IMR-90 (cell line): ENCODE data around the gene ZNF814.

ENCODE experiments used
- CEBPB ChIP-seq: IDR thresholded peaks from 2 replicates; pipeline ENCODE4 v1.6.1; 2012; ENCODE audit warnings: low read depth, low read length, improper control_type of control experiment
- CHD1 ChIP-seq: IDR thresholded peaks from 2 replicates; pipeline ENCODE4 v1.6.1; 2012; ENCODE audit warnings: low read depth, low read length, improper control_type of control experiment
- CTCF ChIP-seq: conservative IDR thresholded peaks from 2 replicates; pipeline ENCODE4 v1.5.1; 2012; ENCODE audit warnings: mild to moderate bottlenecking, low read depth, low read length, improper control_type of control experiment
- ELK1 ChIP-seq: fragments of 150-350 bp; IDR thresholded peaks from 2 replicates; pipeline ENCODE4 v1.6.1; 2016; ENCODE audit warnings: low read depth, mild to moderate bottlenecking, low read length, moderate library complexity, borderline replicate concordance
- FOS ChIP-seq: fragments of 150-350 bp; IDR thresholded peaks from 2 replicates; pipeline ENCODE4 v1.6.1; 2016; ENCODE audit warnings: low read depth, low read length
- MAFK ChIP-seq: IDR thresholded peaks from 2 replicates; pipeline ENCODE4 v1.6.1; 2012; ENCODE audit warnings: low read depth, low read length, improper control_type of control experiment
- MAZ ChIP-seq: IDR thresholded peaks from 2 replicates; pipeline ENCODE4 v1.6.1; 2012; ENCODE audit warnings: low read depth, mild to moderate bottlenecking, low read length, improper control_type of control experiment, moderate library complexity, borderline replicate concordance
- MXI1 ChIP-seq: IDR thresholded peaks from 2 replicates; pipeline ENCODE4 v1.6.1; 2012; ENCODE audit warnings: low read depth, mild to moderate bottlenecking, low read length, moderate library complexity, borderline replicate concordance
- NFE2L2 ChIP-seq: fragments of 150-350 bp; IDR thresholded peaks from 2 replicates; pipeline ENCODE4 v1.6.1; 2016; ENCODE audit warnings: low read depth, mild to moderate bottlenecking, low read length
- POLR2A ChIP-seq: IDR thresholded peaks from 2 replicates; pipeline ENCODE4 v1.6.1; 2012; ENCODE audit warnings: mild to moderate bottlenecking, low read depth, low read length
- RAD21 ChIP-seq: IDR thresholded peaks from 2 replicates; pipeline ENCODE4 v1.6.1; 2012; ENCODE audit warnings: low read length, improper control_type of control experiment
- RCOR1 ChIP-seq: IDR thresholded peaks from 2 replicates; pipeline ENCODE4 v1.6.1; 2012; ENCODE audit warnings: mild to moderate bottlenecking, low read length, improper control_type of control experiment; ENCODE audit not compliant: insufficient replicate concordance
- SMC3 ChIP-seq: fragments of 150-350 bp; IDR thresholded peaks from 2 replicates; pipeline ENCODE4 v1.6.1; 2016; ENCODE audit warnings: low read depth, mild to moderate bottlenecking, antibody characterized with exemption, low read length, moderate library complexity
- USF2 ChIP-seq: fragments of 150-350 bp; IDR thresholded peaks from 2 replicates; pipeline ENCODE4 v1.6.1; 2017; ENCODE audit warnings: mild to moderate bottlenecking, antibody characterized with exemption, low read length, low read depth

GRCh38 chr19:57814505-57815246 lies 74.2 kb downstream of the ZNF814 start, which contains the start of gene ZNF552:
- TF ChIP-seq CTCF, result no peak
- peak; percentile 85 for TF ChIP-seq POLR2A
- TF ChIP-seq CEBPB, result no peak
- peak; percentile 60; the same call in 1 of the 2 replicates for TF ChIP-seq MXI1
- no peak for TF ChIP-seq MAFK
- 0 out of 2 replicates have a peak, but pooled peaks have one; percentile 2 for TF ChIP-seq RAD21
- TF ChIP-seq CHD1, result no peak
- no peak for TF ChIP-seq ELK1
- TF ChIP-seq MAZ, result no peak
- TF ChIP-seq FOS, result 0 out of 2 replicates have a peak, but pooled peaks have one; percentile 4
- no peak; the same call in 1 of the 2 replicates for TF ChIP-seq SMC3
- no peak for TF ChIP-seq RCOR1
- TF ChIP-seq NFE2L2, result no peak
- TF ChIP-seq USF2, result peak; percentile 53
